Panc1 (cell line): ENCODE measurements around the gene MMP11.

ENCODE experiments used
- CTCF ChIP-seq: fragments of 450-650 bp; IDR thresholded peaks from 2 replicates; pipeline ENCODE4 v1.5.1; 2017; ENCODE audit warnings: mild to moderate bottlenecking
- REST ChIP-seq, 2 experiments: IDR thresholded peaks; 2 replicates each; pipeline ENCODE4 v1.6.1; 2011 to 2012; ENCODE audit warnings: low read depth in 2 of 2, control low read depth in 1 of 2, low read length in 1 of 2, mild to moderate bottlenecking in 1 of 2, moderate library complexity in 1 of 2; ENCODE audit not compliant: insufficient read depth in 1 of 2

GRCh38 chr22:23753385-23753784, 19.3 kb upstream of the MMP11 start:
- TF ChIP-seq CTCF, result no peak
- TF ChIP-seq REST (IDR thresholded peaks at IDR 0.05; ENCODE audit: insufficient read depth in 1 of 2, low read depth in 2 of 2, low read length in 1 of 2), result no peak
